Vagina (tissue), 2 donors: Measurements from ENCODE around the gene CHCHD1.

Experiments
- POLR2A ChIP-seq, 2 donors: fragments of 450-650 bp; IDR thresholded peaks; one replicate each; pipeline ENCODE4 v1.6.1; 2017; ENCODE audit warnings: antibody characterized with exemption in 2 of 2, mild to moderate bottlenecking in 2 of 2, moderate library complexity in 2 of 2
- POLR2AphosphoS5 ChIP-seq, 2 donors: sonication (generic); formaldehyde crosslinking; IDR thresholded peaks; one replicate each; pipeline ENCODE4 v1.9.0; 2017; ENCODE audit warnings: antibody characterized with exemption in 2 of 2, mild to moderate bottlenecking in 2 of 2, low read depth in 1 of 2; ENCODE audit not compliant: insufficient read depth in 1 of 2
- TF ChIP-seq, protein P1 (sequence below), 3 experiments: fragments of 450-650 bp in 2 of 3; fragments of 200-600 bp in 1 of 3; sonication (generic) in 1 of 3; IDR thresholded peaks; one replicate each; pipeline ENCODE4 v1.5.1; 2017 to 2019; ENCODE audit warnings: antibody characterized with exemption in 3 of 3, mild to moderate bottlenecking in 2 of 3, moderate library complexity in 2 of 3

DNA sequence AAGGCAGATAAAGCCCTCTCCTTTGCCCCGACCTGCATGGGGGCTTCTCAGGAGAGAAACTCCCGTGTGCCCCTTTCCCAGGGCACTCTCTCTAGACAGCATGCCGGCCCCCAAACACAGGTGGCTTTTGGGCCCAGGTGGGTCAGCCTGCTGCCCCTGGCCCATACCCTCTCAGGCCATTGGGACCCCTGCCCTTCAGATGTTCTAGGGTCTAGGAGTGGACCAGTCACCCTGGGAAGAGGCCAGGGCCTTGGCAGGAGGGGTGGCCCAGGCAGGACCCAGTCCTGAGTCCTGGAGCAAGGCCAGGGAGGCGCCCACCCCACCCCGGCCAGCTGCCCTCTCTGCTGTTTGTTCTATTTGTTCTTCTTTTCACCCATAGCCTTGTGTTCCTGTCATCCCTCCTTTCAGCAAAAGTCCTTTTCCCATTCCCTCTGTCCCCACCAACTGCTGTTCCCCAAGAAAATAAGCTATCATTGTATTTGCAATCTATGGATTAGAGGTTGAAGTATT lies 47.0 kb upstream of the CHCHD1 start:
- no peak for TF ChIP-seq POLR2A (IDR thresholded peaks at IDR 0.05)
- TF ChIP-seq, protein P1, sequence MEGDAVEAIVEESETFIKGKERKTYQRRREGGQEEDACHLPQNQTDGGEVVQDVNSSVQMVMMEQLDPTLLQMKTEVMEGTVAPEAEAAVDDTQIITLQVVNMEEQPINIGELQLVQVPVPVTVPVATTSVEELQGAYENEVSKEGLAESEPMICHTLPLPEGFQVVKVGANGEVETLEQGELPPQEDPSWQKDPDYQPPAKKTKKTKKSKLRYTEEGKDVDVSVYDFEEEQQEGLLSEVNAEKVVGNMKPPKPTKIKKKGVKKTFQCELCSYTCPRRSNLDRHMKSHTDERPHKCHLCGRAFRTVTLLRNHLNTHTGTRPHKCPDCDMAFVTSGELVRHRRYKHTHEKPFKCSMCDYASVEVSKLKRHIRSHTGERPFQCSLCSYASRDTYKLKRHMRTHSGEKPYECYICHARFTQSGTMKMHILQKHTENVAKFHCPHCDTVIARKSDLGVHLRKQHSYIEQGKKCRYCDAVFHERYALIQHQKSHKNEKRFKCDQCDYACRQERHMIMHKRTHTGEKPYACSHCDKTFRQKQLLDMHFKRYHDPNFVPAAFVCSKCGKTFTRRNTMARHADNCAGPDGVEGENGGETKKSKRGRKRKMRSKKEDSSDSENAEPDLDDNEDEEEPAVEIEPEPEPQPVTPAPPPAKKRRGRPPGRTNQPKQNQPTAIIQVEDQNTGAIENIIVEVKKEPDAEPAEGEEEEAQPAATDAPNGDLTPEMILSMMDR (IDR thresholded peaks at IDR 0.05) = no peak
- TF ChIP-seq POLR2AphosphoS5 (IDR thresholded peaks at IDR 0.05; ENCODE audit: insufficient read depth in 1 of 2, low read depth in 1 of 2) = no peak
